ENCODE results near the gene PCNP.

DNA sequence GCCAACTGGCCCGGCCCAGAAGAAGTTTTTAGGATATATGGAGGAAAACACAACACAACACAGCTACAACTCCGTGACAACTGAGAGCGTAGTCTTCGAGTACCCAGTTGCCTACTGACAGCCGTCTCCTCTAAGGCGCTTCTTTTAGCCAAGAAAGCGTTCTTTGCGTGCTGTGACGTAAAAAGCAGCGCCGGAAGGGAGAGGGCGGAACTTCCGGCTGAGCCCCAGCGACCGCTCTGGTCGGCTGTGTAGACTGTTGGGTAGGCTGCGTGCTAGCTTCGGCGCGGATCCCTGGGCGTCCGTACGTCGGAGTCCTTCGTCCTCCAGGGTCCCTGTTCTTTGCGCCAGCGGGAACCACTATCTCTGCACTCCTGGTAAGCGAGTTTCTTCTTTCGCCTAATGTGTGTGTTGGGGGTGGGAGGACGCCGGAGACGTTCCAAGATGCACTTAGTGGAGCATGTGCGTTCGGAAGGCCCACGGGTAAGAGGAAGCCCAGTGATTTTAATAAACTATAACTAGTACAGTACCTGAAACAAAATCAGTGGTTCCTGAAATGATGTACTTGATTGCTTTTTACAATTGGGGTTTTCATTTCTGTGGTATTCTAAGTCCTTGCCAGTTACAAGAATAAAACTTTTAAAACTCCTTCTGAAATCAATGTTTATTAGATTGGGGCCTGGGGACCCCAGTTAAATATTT is 12.2 kb upstream of the PCNP start, which contains the start of gene TRMT10C:
- TF ChIP-seq POLR2AphosphoS5 (IDR thresholded peaks at IDR 0.05; ENCODE audit: low read depth, low read length): peak; percentile 90
- TF ChIP-seq POLR2A (IDR thresholded peaks at IDR 0.05; ENCODE audit: low read depth, low read length): peak; percentile 94
- TF ChIP-seq TAF1 (IDR thresholded peaks at IDR 0.05; ENCODE audit: borderline replicate concordance, low read depth, low read length): peak; percentile 77
